ENCODE data around the gene CACNA1C. TPM values are rescaled to one million over a fixed set of nuclear protein-coding genes. Genes with fewer than 3 reads are reported as not detected.

The CACNA1C gene
- total RNA-seq, 1 donor = 16.6 TPM

DNA sequence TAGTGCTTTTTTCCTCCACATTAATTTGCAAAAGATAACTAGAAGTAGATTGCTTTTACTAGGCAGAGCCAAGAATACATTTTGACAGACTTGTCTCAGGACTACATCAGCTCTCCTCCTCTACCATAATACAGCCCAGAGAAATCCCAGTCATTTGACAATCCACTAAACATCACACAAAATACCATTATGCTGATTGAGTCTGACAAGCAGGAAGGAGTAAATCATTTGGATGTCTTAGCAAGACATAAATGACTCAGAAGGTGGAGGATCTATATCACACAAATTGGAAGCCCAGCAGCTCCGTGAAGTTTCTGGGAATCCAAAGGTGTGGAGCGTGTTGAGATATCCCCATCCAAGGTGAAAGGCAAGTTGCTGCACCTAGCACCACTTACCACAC lies 666.6 kb downstream of the CACNA1C start:
- TF ChIP-seq CTCF (IDR thresholded peaks at IDR 0.05; ENCODE audit: insufficient read depth, low read length) = no peak
- no peak for DNase-seq (ENCODE audit: low read depth)
- no peak overlapping the region for H3K4me3 ChIP-seq (ENCODE audit: low read depth, low read length)

DNA sequence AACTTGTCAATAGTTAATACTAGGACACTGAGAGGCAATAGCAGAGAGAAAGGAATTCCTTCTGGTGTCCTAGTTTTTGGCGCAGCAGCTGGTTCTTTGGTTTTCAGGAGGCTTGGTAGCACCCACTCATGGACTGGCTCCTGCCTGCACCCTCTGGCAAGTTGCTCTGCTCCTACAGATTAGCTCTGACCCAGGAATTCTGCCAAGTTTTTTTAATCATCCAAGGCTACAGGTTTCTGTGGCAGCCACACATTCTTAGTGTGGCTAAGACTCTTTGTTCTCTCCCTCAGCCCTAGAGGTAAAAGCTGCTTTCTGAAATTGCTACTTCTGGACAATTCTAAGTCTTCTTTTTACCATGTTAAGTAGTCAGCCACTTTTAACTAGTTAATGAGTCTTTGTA lies 670.0 kb downstream of the CACNA1C start:
- no peak overlapping the region for H3K4me3 ChIP-seq (ENCODE audit: low read depth, low read length)
- DNase-seq (ENCODE audit: low read depth) = peak; percentile 26
- TF ChIP-seq CTCF (IDR thresholded peaks at IDR 0.05; ENCODE audit: insufficient read depth, low read length) = no peak

DNA sequence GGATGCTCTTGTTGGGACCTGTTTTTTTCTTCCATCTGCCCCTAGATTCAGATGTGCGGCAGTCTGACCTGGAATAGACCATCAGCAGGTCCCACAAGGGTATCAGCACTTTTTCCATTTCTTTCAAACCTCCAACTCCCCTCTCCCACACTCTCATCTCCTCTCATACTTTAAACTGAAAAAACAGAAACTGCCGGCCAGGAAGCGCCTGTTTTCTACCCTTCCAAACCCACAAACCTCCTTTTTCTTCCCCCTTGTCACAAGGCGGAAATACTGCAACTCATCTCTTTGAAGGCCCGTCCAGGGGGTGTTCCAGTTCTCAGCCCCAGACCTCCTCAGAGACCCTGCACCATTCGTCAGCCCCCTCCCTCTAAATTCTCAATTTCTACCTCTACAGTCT lies 679.5 kb downstream of the CACNA1C start:
- no peak for DNase-seq (ENCODE audit: low read depth)
- TF ChIP-seq CTCF (IDR thresholded peaks at IDR 0.05; ENCODE audit: insufficient read depth, low read length) = no peak
- no peak overlapping the region for H3K4me3 ChIP-seq (ENCODE audit: low read depth, low read length)

DNA sequence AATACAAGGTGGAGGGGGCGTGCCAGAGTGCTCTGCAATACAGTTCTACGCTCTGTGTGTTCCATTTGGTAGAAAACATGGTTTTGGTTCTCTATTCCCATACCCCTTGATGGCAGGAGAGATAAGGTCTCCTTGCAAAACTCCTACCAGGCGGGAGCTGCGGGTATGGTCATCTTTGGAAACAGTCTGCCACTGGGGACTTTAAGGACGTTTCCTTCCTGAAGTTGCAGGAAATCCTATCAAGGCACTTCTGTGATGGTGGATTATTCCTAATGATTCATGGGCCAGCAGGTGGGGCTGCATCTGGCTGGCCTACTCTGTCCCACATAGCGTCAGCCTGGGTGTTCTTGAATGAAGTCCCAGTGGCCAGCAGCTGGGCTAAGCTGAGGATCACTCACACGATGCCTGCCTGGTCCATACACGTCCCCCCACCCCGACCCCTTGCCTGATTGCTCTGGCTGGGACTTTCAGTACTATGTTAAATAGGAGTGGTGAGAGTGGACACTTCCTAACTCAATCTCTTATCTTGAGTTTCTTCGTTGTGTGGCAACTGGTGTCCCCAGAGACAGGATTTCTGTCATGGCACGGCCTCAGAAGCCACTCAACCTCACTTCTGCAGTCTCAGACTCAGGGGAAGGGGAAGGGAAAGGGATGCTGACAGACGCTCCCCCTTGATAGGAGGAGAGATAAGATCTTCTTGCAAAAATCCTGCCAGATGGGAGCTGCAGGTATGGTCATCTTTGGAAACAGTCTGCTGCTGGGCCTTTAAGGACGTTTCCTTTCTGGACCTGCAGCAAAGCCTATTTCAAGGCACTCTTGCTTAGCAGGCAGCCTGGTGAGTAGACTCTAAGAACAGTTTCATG lies 680.9 kb downstream of the CACNA1C start:
- H3K4me3 ChIP-seq (ENCODE audit: low read depth, low read length) = no peak overlapping the region
- DNase-seq (ENCODE audit: low read depth) = no peak
- TF ChIP-seq CTCF (IDR thresholded peaks at IDR 0.05; ENCODE audit: insufficient read depth, low read length) = no peak

- DNase-seq (ENCODE audit: low read depth) = no peak
- H3K4me3 ChIP-seq (ENCODE audit: low read depth, low read length) = no peak overlapping the region
- no peak for TF ChIP-seq CTCF (IDR thresholded peaks at IDR 0.05; ENCODE audit: insufficient read depth, low read length)
Measured at GRCh38 chr12:2735432-2735831, 682.6 kb downstream of the CACNA1C start.

GRCh38 chr12:2737656-2738241 lies 685.0 kb downstream of the CACNA1C start:
- no peak for DNase-seq (ENCODE audit: low read depth)
- H3K4me3 ChIP-seq (ENCODE audit: low read depth, low read length) = no peak overlapping the region
- no peak for TF ChIP-seq CTCF (IDR thresholded peaks at IDR 0.05; ENCODE audit: insufficient read depth, low read length)

All from fibroblast of the aortic adventitia (primary cell).